Hematopoietic multipotent progenitor cell treated with erythropoietin and hydrocortisone succinate and interleukin-3 and kit ligand, for 17 days (in vitro differentiated cells): ENCODE results near the gene SGK2.
"Not testable (repeated sequence)": the region's sequence is repeated elsewhere in the genome, so short reads cannot be mapped to it uniquely, and the experiment has no call there.

Experiments used
- DNase-seq: peaks from one replicate; pipeline ENCODE4 v3.0.0-alpha.2; 2015; ENCODE audit warnings: low spot score

Gene SGK2

GRCh38 chr20:43601960-43602359 lies 43.1 kb downstream of the SGK2 start:
- not testable (repeated sequence) for DNase-seq

GRCh38 chr20:43603124-43603523 lies 44.3 kb downstream of the SGK2 start:
- DNase-seq: no peak

GRCh38 chr20:43605715-43606114 lies 46.9 kb downstream of the SGK2 start:
- DNase-seq: no peak

GRCh38 chr20:43607278-43607677 lies 48.5 kb downstream of the SGK2 start:
- not testable (repeated sequence) for DNase-seq

- DNase-seq: no peak
These were observed 72.8 kb downstream of the SGK2 start for GRCh38 chr20:43631598-43631997.
